Sigmoid colon (tissue), 7 donors: ENCODE measurements around the gene STRN4. TPM values are rescaled to one million over a fixed set of nuclear protein-coding genes. Genes with fewer than 3 reads are reported as not detected.

Source experiments
- DNase-seq: peaks from one replicate; pipeline ENCODE4 v3.0.0-alpha.2; 2019
- H3K27ac ChIP-seq, 4 donors: fragments of 200-600 bp; sonication (generic); one replicate each; pipeline ENCODE4 v1.5.1; 2016 to 2019; ENCODE audit warnings: mild to moderate bottlenecking in 1 of 4
- H3K27me3 ChIP-seq, 3 donors: fragments of 200-600 bp; sonication (generic); one replicate each; pipeline ENCODE4 v1.5.1; 2019; ENCODE audit warnings: mild to moderate bottlenecking in 1 of 3
- H3K36me3 ChIP-seq, 4 donors: fragments of 200-600 bp; sonication (generic); one replicate each; pipeline ENCODE4 v1.5.1; 2016 to 2019
- H3K4me1 ChIP-seq, 4 donors: fragments of 200-600 bp; sonication (generic); one replicate each; pipeline ENCODE4 v1.5.1; 2017 to 2019
- H3K4me3 ChIP-seq, 4 donors: fragments of 200-600 bp; sonication (generic); one replicate each; pipeline ENCODE4 v1.5.1; 2017 to 2019; ENCODE audit warnings: mild to moderate bottlenecking in 2 of 4, moderate library complexity in 1 of 4
- H3K9me3 ChIP-seq, 4 donors: fragments of 200-600 bp in 3 of 4; sonication (generic) in 3 of 4; one replicate each; pipeline versions ENCODE4 v1.5.1 to v1.6.1; 2013 to 2019
- CTCF ChIP-seq, 4 experiments: fragments of 450-650 bp in 3 of 4; fragments of 200-600 bp in 1 of 4; IDR thresholded peaks; one replicate each; pipeline ENCODE4 v1.5.1; 2016 to 2019; ENCODE audit warnings: antibody characterized with exemption in 4 of 4, mild to moderate bottlenecking in 3 of 4, moderate library complexity in 2 of 4
- EP300 ChIP-seq, 4 donors: sonication (generic); formaldehyde crosslinking; IDR thresholded peaks; one replicate each; pipeline ENCODE4 v1.6.1; 2017; ENCODE audit warnings: antibody characterized with exemption in 4 of 4
- POLR2A ChIP-seq, 2 donors: fragments of 450-650 bp; IDR thresholded peaks; one replicate each; pipeline ENCODE4 v1.6.1; 2016; ENCODE audit warnings: antibody characterized with exemption in 2 of 2, mild to moderate bottlenecking in 2 of 2, moderate library complexity in 2 of 2
- POLR2AphosphoS5 ChIP-seq, 4 donors: sonication (generic); formaldehyde crosslinking; IDR thresholded peaks; one replicate each; pipeline ENCODE4 v1.6.1; 2017; ENCODE audit warnings: antibody characterized with exemption in 4 of 4
- WGBS, 2 donors: extraction: QIAGEN DNeasy Blood & Tissue Kit; methylation state at CpG; one replicate each; pipeline ENCODE4 v1.1.7; 2013; 5-methylcytosine and 5-hydroxymethylcytosine counted together
- intact Hi-C: fragments of 100-400 bp; cut with DNase I; formaldehyde crosslinking; loops from one replicate; pipeline ENCODE4 v1.15.1; 2023
- polyA plus RNA-seq, 3 donors: library from polyadenylated mRNA; stranded (reverse); fragments of 200-250 nt; gene quantifications; one replicate each; pipeline ENCODE4 v1.2.3, GENCODE V29; 2013
- total RNA-seq, 4 donors: library from RNA; depleted of rRNA; stranded (reverse); fragments of >200 nt; gene quantifications; one replicate each; pipeline ENCODE4 v1.1.0, GENCODE V29; 2016
- donor health status: healthy with polysubstance abuse.
- donor health status: Bipolar disorder and iron deficiency.
- donor health status: healthy.

The STRN4 gene
- total and polyA plus RNA-seq, 7 donors: 42.5 to 63.4 (median 51.8) TPM

GRCh38 chr19:46730187-46730586 lies 16.1 kb downstream of the STRN4 start:
- 95 to 98% methylated on average over 9 of the region's 9 CpGs for WGBS, 2 donors
- no peaks in the 10 kb centered on the region for H3K9me3 ChIP-seq
- H3K27me3 ChIP-seq: no peaks in the 10 kb centered on the region
- peaks cover 0 to 19% (median 13%) of the 10 kb centered on the region in 4 donors for H3K4me1 ChIP-seq
- TF ChIP-seq CTCF (IDR thresholded peaks at IDR 0.05) (no peak), POLR2AphosphoS5 (IDR thresholded peaks at IDR 0.05) (no peak), POLR2A (IDR thresholded peaks at IDR 0.05) (no peak), EP300 (IDR thresholded peaks at IDR 0.05) (no peak)
- intact Hi-C loops: no loop called here
- H3K4me3 ChIP-seq: no peak overlapping the region
- DNase-seq: no peak
- no peak overlapping the region for H3K27ac ChIP-seq
- H3K36me3 ChIP-seq: peaks cover 56 to 98% (median 84%) of the 10 kb centered on the region in 4 donors

GRCh38 chr19:46729696-46730095 lies 16.6 kb downstream of the STRN4 start:
- H3K27ac ChIP-seq: no peak overlapping the region
- H3K9me3 ChIP-seq: no peaks in the 10 kb centered on the region
- peaks cover 0 to 19% (median 13%) of the 10 kb centered on the region in 4 donors for H3K4me1 ChIP-seq
- H3K4me3 ChIP-seq: no peak overlapping the region
- H3K36me3 ChIP-seq: peaks cover 61 to 98% (median 84%) of the 10 kb centered on the region in 4 donors
- TF ChIP-seq EP300 (IDR thresholded peaks at IDR 0.05): no peak
- no peak for TF ChIP-seq POLR2AphosphoS5 (IDR thresholded peaks at IDR 0.05)
- no peak for TF ChIP-seq POLR2A (IDR thresholded peaks at IDR 0.05)
- no peak for TF ChIP-seq CTCF (IDR thresholded peaks at IDR 0.05)
- no peak for DNase-seq
- no peaks in the 10 kb centered on the region for H3K27me3 ChIP-seq
- intact Hi-C loops: no loop called here
- WGBS, 2 donors: 85 to 89% methylated on average over 7 of the region's 7 CpGs

- WGBS, 2 donors: 44 to 46% methylated on average over 20 of the region's 20 CpGs
- Histone ChIP-seq H3K4me3 (no peak overlapping the region), H3K36me3 (peaks cover 59 to 97% (median 84%) of the 10 kb centered on the region in 4 donors), H3K4me1 (peaks cover 0 to 19% (median 13%) of the 10 kb centered on the region in 4 donors), H3K27ac (peak overlapping the region; percentile 27 to 51 (median 40)), H3K27me3 (no peaks in the 10 kb centered on the region), H3K9me3 (no peaks in the 10 kb centered on the region)
- intact Hi-C loops: loop anchor here (1.0 kb wide), 1 partner anchor 25 kb away; no protein-coding TSS in a partner anchor
- TF ChIP-seq POLR2AphosphoS5 (IDR thresholded peaks at IDR 0.05): no peak
- no peak for TF ChIP-seq POLR2A (IDR thresholded peaks at IDR 0.05)
- peak; percentile 73 to 90 (median 88) for TF ChIP-seq CTCF (IDR thresholded peaks at IDR 0.05)
- DNase-seq: peak; percentile 87
These were observed 17.4 kb downstream of the STRN4 start for GRCh38 chr19:46728693-46729339.

- no peaks in the 10 kb centered on the region for H3K27me3 ChIP-seq
- H3K4me1 ChIP-seq: peaks cover 0 to 19% (median 13%) of the 10 kb centered on the region in 4 donors
- intact Hi-C loops: loop anchor here (1.0 kb wide), 1 partner anchor 24 kb away; no protein-coding TSS in a partner anchor
- DNase-seq: peak; percentile 75
- H3K4me3 ChIP-seq: no peak overlapping the region
- WGBS, 2 donors: 75 to 92% methylated on average over 14 of the region's 14 CpGs
- H3K27ac ChIP-seq: peak overlapping the region; percentile 27 to 51 (median 40)
- no peaks in the 10 kb centered on the region for H3K9me3 ChIP-seq
- TF ChIP-seq POLR2A (IDR thresholded peaks at IDR 0.05): no peak
- TF ChIP-seq POLR2AphosphoS5 (IDR thresholded peaks at IDR 0.05): no peak
- TF ChIP-seq CTCF (IDR thresholded peaks at IDR 0.05): no peak
- no peak for TF ChIP-seq EP300 (IDR thresholded peaks at IDR 0.05)
- peaks cover 55 to 97% (median 84%) of the 10 kb centered on the region in 4 donors for H3K36me3 ChIP-seq
These were observed 18.0 kb downstream of the STRN4 start for GRCh38 chr19:46728208-46728607.
